Upper lobe of right lung (tissue), 1 donor: ENCODE data around the gene C2CD3. TPM values are rescaled to one million over a fixed set of nuclear protein-coding genes. Genes with fewer than 3 reads are reported as not detected.

ENCODE experiments used
- ATAC-seq: fragments of 200-7000 bp; cut with Tn5 transposase; one replicate; pipeline ENCODE4 v1.9.1; 2020; ENCODE audit warnings: mild to moderate bottlenecking, moderate library complexity
- DNase-seq: peaks from one replicate; pipeline ENCODE4 v3.0.0-alpha.2; 2020
- H3K27ac ChIP-seq: fragments of 200-600 bp; one replicate; pipeline ENCODE4 v1.8.0; 2022
- H3K27me3 ChIP-seq: fragments of 200-600 bp; one replicate; pipeline ENCODE4 v1.8.0; 2022; ENCODE audit warnings: mild to moderate bottlenecking
- H3K36me3 ChIP-seq: fragments of 200-600 bp; one replicate; pipeline ENCODE4 v1.8.0; 2022
- H3K4me1 ChIP-seq: fragments of 200-600 bp; one replicate; pipeline ENCODE4 v1.8.0; 2022
- H3K4me3 ChIP-seq: fragments of 200-600 bp; one replicate; pipeline ENCODE4 v1.8.0; 2022; ENCODE audit warnings: mild to moderate bottlenecking
- H3K9me3 ChIP-seq: fragments of 200-600 bp; one replicate; pipeline ENCODE4 v1.8.0; 2022
- CTCF ChIP-seq: fragments of 200-600 bp; IDR thresholded peaks from one replicate; pipeline ENCODE4 v1.8.0; 2022; ENCODE audit warnings: antibody characterized with exemption
- intact Hi-C: fragments of 100-400 bp; cut with DNase I; formaldehyde crosslinking; loops from one replicate; pipeline ENCODE4 v1.11.0; 2022
- total RNA-seq: library from RNA; stranded (reverse); fragmentation: NEBNext Ultra II Directional; extraction: Animal tissue kit (Norgen Biotek cat#: 25700); gene quantifications from one replicate; pipeline ENCODE4 v1.2.1, GENCODE V29; 2021
- donor health status: DM: no; HTN: yes; CAD: no; lungs with severe emphysema.

The C2CD3 gene
- total RNA-seq, 1 donor from 2014 or later: 26.8 TPM

- ATAC-seq (no peak), DNase-seq (no peak)
- Histone ChIP-seq H3K36me3 (no peaks in the 10 kb centered on the region), H3K4me3 (no peak within 1 kb of the TSS), H3K9me3 (no peaks in the 10 kb centered on the region), H3K4me1 (no peaks in the 10 kb centered on the region), H3K27ac (no peak within 1 kb of the TSS), H3K27me3 (no peaks in the 10 kb centered on the region)
- no peak for TF ChIP-seq CTCF
- intact Hi-C loops: no loop called here
Measured at GRCh38 chr11:74008373-74009229, 162.2 kb downstream of the C2CD3 start, which contains the start of gene UCP3. TSS of gene UCP3 (minus strand) at chr11:74009085. CDS start at chr11:74007042, 2,043 bp downstream.

GRCh38 chr11:74007691-74008372 lies 163.0 kb downstream of the C2CD3 start:
- DNase-seq (no peak), ATAC-seq (no peak)
- Histone ChIP-seq H3K27me3 (no peaks in the 10 kb centered on the region), H3K36me3 (no peaks in the 10 kb centered on the region), H3K27ac (no peak overlapping the region), H3K4me3 (no peak overlapping the region), H3K4me1 (no peaks in the 10 kb centered on the region), H3K9me3 (no peaks in the 10 kb centered on the region)
- intact Hi-C loops: no loop called here
- TF ChIP-seq CTCF: no peak

GRCh38 chr11:74006743-74007304 lies 164.0 kb downstream of the C2CD3 start:
- H3K27me3 ChIP-seq: no peaks in the 10 kb centered on the region
- no peak for TF ChIP-seq CTCF
- no peaks in the 10 kb centered on the region for H3K9me3 ChIP-seq
- DNase-seq (no peak), ATAC-seq (no peak)
- no peaks in the 10 kb centered on the region for H3K36me3 ChIP-seq
- H3K4me1 ChIP-seq: no peaks in the 10 kb centered on the region
- H3K4me3 ChIP-seq: no peak overlapping the region
- H3K27ac ChIP-seq: no peak overlapping the region
- intact Hi-C loops: no loop called here

- Histone ChIP-seq H3K4me1 (no peaks in the 10 kb centered on the region), H3K4me3 (no peak overlapping the region), H3K27me3 (no peaks in the 10 kb centered on the region), H3K9me3 (no peaks in the 10 kb centered on the region), H3K36me3 (no peaks in the 10 kb centered on the region), H3K27ac (no peak overlapping the region)
- intact Hi-C loops: no loop called here
- no peak for TF ChIP-seq CTCF
- DNase-seq (peak; percentile 19), ATAC-seq (no peak)
Measured at GRCh38 chr11:74005721-74006517, 164.9 kb downstream of the C2CD3 start.
